Neutrophil (primary cell): ENCODE results near the gene PNMA6E.

Experiments
- H3K27ac ChIP-seq: fragments of 200-600 bp; sonication (generic); 2 replicates; pipeline ENCODE4 v1.5.1; 2016; ENCODE audit warnings: mild to moderate bottlenecking, moderate library complexity
- H3K27me3 ChIP-seq: fragments of 200-600 bp; sonication (generic); 2 replicates; pipeline ENCODE4 v1.6.0; 2016; ENCODE audit warnings: mild to moderate bottlenecking
- H3K36me3 ChIP-seq: fragments of 200-600 bp; sonication (generic); 2 replicates; pipeline ENCODE4 v1.5.1; 2017
- H3K4me1 ChIP-seq, 2 experiments: fragments of 200-600 bp in 1 of 2; sonication (generic) in 1 of 2; 1 replicate in 1 of 2; 2 replicates in 1 of 2; pipeline versions ENCODE4 v1.5.1 to v1.6.1; 2013 to 2016; ENCODE audit warnings: low read depth in 1 of 2, low read length in 1 of 2, mild to moderate bottlenecking in 1 of 2, moderate library complexity in 1 of 2; ENCODE audit not compliant: control insufficient read depth in 1 of 2, insufficient read depth in 1 of 2
- H3K4me3 ChIP-seq, 2 experiments: fragments of 200-600 bp in 1 of 2; sonication (generic) in 1 of 2; 1 replicate in 1 of 2; 2 replicates in 1 of 2; pipeline ENCODE4 v1.5.1; 2013 to 2016; ENCODE audit warnings: low read depth in 1 of 2, low read length in 1 of 2, mild to moderate bottlenecking in 1 of 2, moderate library complexity in 1 of 2
- H3K9me3 ChIP-seq: fragments of 200-600 bp; sonication (generic); 2 replicates; pipeline ENCODE4 v1.5.1; 2016
- TF ChIP-seq, protein P1 (sequence below): fragments of 200-600 bp; sonication (generic); IDR thresholded peaks from 2 replicates; pipeline ENCODE4 v1.5.1; 2016; ENCODE audit warnings: antibody characterized with exemption

PNMA6E gene

GRCh38 chrX:153410373-153410772 lies 9.2 kb upstream of the PNMA6E start:
- H3K36me3 ChIP-seq, result no peaks in the 10 kb centered on the region
- H3K27ac ChIP-seq, result no peak overlapping the region
- H3K4me1 ChIP-seq, result peaks cover 35 to 36% of the 10 kb centered on the region in 2 experiments
- H3K27me3 ChIP-seq, result no peaks in the 10 kb centered on the region
- TF ChIP-seq, protein P1, sequence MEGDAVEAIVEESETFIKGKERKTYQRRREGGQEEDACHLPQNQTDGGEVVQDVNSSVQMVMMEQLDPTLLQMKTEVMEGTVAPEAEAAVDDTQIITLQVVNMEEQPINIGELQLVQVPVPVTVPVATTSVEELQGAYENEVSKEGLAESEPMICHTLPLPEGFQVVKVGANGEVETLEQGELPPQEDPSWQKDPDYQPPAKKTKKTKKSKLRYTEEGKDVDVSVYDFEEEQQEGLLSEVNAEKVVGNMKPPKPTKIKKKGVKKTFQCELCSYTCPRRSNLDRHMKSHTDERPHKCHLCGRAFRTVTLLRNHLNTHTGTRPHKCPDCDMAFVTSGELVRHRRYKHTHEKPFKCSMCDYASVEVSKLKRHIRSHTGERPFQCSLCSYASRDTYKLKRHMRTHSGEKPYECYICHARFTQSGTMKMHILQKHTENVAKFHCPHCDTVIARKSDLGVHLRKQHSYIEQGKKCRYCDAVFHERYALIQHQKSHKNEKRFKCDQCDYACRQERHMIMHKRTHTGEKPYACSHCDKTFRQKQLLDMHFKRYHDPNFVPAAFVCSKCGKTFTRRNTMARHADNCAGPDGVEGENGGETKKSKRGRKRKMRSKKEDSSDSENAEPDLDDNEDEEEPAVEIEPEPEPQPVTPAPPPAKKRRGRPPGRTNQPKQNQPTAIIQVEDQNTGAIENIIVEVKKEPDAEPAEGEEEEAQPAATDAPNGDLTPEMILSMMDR, result no peak
- H3K4me3 ChIP-seq, result no peak overlapping the region
- H3K9me3 ChIP-seq, result no peaks in the 10 kb centered on the region

GRCh38 chrX:153409414-153410101 lies 8.4 kb upstream of the PNMA6E start:
- Histone ChIP-seq H3K27me3 (no peaks in the 10 kb centered on the region), H3K4me1 (peaks cover 27 to 28% of the 10 kb centered on the region in 2 experiments), H3K4me3 (no peak overlapping the region), H3K36me3 (no peaks in the 10 kb centered on the region), H3K9me3 (no peaks in the 10 kb centered on the region), H3K27ac (no peak overlapping the region)
- TF ChIP-seq, protein P1, result no peak

DNA sequence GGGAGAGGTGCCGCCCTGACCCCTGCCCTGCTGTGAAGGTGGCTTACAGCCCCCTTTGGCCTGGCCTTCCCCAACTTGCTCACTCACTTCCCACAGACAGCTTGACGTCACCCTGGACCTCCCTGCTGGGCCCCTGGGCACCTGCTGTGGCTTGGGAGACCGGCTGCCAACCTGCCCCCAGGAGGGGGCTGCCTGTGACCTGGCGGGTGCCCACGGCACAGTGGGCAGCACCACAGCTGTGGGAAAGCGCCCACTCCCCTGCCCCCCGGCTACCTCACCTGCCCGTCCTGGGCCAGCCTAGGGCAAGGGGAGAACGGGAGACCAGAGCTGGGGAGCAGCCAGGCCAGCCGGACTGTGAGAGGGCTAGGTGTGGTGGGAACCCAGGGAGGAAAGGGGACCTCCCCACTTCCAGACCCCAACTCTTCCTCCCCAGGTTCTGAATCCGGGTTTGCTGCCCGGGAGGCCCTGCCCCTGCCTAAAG lies 7.8 kb upstream of the PNMA6E start:
- no peaks in the 10 kb centered on the region for H3K36me3 ChIP-seq
- no peaks in the 10 kb centered on the region for H3K9me3 ChIP-seq
- peaks cover 20 to 22% of the 10 kb centered on the region in 2 experiments for H3K4me1 ChIP-seq
- TF ChIP-seq, protein P1, result no peak
- H3K4me3 ChIP-seq, result no peak overlapping the region
- H3K27me3 ChIP-seq, result no peaks in the 10 kb centered on the region
- no peak overlapping the region for H3K27ac ChIP-seq

- Histone ChIP-seq H3K9me3 (no peaks in the 10 kb centered on the region), H3K4me3 (no peak overlapping the region), H3K36me3 (no peaks in the 10 kb centered on the region), H3K4me1 (peaks cover 14 to 16% of the 10 kb centered on the region in 2 experiments), H3K27ac (no peak overlapping the region), H3K27me3 (no peaks in the 10 kb centered on the region)
- TF ChIP-seq, protein P1, result no peak
Measured at GRCh38 chrX:153408221-153408721, 7.1 kb upstream of the PNMA6E start.

DNA sequence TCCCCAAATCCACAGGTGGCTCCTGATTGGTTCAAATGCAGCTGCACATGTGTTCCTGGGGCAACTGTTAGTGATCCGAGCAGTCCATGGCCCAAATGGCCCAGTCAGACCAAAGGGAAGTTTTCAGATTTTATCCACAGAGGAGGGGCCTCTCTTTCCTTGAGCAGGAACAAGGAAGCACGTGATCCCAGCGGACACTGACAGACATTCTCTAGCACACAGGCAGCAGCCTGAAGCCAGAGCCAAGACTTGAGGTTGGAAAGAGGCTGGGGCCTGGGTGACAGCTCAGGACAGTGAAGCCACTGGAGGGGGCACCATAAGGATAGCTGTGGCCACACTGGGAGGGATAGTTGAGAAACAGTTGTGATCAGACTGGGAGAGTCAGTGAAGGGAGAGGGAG lies 6.6 kb upstream of the PNMA6E start:
- Histone ChIP-seq H3K4me3 (no peak overlapping the region), H3K27me3 (no peaks in the 10 kb centered on the region), H3K9me3 (no peaks in the 10 kb centered on the region), H3K4me1 (peaks cover 10% of the 10 kb centered on the region in 2 experiments), H3K36me3 (no peaks in the 10 kb centered on the region), H3K27ac (no peak overlapping the region)
- TF ChIP-seq, protein P1, result no peak
